ENCODE measurements around the gene MYH10. TPM values are rescaled to one million over a fixed set of nuclear protein-coding genes. Genes with fewer than 3 reads are reported as not detected.
A peak's percentile ranks its signal among the peaks of the same experiment; 100 is the strongest.

MYH10 gene
- total RNA-seq, 1 donor from 2014 or later, result 122 TPM

DNA sequence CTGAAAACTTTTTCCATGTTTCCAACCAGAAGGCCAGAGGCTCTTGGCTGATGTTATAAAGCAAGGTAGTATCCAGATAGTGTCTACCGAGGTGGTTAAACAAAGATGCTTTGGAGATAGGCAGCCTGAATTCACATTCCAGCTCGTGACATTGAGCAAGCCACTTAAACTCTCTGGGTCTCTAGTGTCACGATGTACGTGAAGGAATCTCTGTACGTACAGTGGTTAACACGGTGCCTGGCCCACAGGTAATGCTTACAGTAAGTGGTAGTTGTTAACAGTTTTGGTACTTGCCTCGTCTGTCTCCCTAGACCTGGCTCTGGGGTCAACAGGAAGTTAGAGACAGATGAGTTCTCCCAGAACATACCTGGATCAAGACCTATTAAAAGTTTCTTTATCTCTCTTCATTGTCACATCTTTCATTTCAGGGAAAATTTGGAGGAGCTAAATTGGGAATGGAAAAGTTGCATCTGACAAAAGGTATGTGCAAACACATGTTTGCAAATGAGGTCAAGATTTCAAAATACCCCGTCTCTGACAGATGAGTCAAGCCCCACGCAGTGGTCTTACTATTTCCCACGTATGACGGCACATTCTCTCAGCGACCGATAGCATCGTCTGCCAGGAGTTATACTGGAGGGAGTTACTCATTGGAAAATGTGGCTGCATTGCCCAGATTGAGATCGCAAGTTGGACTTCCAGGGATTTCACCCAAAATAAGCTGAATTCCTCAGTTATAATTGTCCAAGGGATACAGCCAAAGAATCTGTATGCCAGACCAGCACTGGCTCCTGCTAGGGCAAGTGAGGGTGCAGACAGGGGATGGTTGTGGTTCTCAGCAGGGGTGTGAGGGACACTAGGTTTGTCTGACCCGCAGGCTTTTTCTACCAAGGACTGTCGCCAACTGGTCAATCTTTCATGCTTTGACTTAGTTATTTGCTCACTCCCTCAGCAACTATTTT is 18.9 kb upstream of the MYH10 start:
- no peak for DNase-seq (ENCODE audit: low read depth, low spot score)

DNA sequence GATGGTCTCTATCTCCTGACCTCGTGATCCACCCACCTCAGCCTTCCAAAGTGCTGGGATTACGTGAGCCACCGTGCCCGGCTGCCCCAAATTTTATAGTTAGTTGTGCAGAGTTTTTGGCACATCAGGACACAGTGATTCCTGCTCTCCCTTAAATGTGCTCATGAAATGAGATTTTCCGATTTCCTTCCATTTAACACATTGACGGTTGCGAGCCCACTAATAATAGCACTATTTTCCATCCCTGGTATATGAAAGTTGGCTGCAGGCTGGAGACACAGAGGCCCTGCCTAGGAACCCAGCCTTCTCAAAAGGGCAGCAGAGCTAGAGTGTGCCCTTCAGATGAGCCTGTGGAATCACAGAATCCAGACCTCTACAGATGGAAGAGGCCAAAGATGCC is 17.4 kb upstream of the MYH10 start:
- no peak for DNase-seq (ENCODE audit: low read depth, low spot score)

DNA sequence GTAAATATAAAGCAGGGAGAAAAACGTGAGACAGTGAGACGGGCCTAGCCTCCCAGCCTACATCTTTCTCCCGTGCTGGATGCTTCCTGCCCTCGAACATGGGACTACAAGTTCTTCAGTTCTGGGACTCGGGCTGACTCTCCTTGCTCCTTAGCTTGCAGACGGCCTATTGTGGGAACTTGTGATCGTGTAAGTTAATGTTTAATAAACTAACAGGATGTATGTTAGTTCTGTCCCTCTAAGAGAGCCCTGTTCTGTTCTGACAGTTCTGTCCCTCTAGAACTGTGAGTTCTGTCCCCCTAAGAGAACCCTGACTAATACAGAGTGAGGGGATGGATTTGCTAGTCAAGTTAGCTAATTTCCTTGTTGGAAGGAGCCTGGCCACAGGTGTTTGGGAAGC is 16.7 kb upstream of the MYH10 start:
- no peak for DNase-seq (ENCODE audit: low read depth, low spot score)

DNA sequence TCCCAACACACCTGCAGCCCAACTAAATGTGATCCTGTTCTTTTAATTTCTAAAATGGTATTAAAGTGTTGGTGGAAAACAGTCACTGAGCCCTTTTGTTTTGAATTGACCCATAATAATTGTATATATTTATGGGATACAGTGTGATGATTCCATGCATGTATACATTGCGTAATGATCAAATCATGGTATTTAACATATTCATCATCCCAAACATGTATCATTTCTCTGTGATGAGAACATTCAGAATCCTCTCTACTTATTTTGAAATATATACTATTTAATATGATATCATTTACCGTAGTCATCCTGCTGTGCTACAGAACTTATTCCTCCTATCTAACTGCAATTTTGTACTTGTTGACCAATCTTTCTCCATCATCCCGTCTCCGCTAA is 14.0 kb upstream of the MYH10 start:
- DNase-seq (ENCODE audit: low read depth, low spot score), result no peak

DNA sequence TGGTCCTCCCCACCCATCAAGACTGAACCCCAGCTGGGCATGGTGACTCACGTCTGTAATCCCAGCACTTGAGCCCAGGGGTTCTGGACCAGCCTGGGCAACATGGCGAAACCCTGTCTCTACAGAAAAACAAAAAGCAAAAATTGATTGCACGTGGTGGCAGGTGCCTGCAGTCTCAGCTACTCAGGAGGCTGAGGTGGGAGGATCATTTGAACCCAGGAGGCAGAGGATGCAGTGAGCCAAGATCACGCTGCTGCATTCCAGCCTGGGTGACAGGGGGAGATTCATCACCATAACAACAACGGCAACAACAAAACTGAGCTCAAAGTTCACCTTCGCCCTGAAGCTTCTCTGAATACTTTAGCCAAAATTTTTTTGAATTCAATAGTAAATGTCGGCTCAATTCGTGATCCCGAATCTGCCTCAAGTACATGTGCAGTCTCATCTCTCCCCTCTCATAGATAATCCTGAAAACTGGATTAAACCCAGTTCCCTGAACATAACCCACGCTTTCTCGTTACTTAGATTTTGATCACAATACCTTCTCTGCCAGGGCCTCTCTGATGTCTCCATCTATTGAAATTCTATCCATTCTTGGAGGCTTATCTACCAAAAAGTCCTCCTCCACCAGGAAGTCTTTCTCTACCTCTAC is 13.5 kb upstream of the MYH10 start:
- no peak for DNase-seq (ENCODE audit: low read depth, low spot score)

DNA sequence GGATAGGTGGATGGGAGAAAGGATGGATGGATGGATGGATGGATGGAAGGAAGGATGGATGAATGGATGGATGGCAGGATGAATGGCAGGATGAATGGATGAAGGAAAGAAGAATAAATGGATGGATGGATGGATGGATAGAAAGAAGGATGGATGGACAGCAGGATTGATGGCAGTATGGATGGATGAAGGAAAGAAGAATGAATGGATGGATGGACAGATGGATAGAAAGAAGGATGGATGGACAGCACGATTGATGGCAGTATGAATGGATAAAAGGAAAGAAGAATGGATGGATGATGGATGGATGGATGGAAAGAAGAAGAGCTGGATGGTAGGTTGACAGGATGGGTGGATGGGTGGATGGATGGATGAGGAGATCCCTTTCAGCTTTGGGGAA is 9.2 kb upstream of the MYH10 start:
- no peak for DNase-seq (ENCODE audit: low read depth, low spot score)

DNA sequence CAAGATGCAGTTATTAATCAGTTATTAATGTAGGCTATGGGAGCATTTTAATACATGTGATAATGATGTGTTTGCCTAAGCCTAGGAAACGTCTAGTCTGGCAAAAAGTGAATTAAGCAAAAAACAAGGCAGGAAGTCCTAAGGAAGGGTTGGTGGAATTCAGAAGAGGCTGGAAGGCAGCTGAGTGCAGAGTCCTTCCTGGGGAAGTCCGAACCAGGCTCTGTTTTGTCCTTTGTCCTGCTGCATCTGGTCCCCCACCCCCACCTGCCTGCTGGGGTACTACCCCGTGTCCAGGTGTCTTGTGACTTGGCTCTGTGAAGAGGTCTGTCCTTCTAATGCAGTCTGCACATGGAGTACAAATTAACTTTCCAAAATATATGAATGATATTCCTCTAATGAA is 1.5 kb upstream of the MYH10 start:
- DNase-seq (ENCODE audit: low read depth, low spot score), result no peak

DNA sequence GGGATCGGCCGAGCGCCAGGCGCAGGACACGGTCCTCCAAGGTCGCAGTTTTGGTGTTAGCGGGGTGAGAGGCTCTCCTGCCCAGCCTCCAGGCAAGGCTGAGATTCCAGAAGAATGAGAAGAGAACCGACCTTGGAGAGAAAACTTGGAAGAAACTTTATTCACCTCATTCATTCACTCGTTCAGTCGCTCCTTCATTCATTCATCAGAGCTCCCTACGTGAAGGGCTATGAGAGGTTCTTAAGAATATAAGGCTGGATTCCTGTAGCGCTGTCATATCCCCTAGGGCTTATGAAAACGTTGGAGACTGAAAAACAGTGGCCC is 991 bp upstream of the MYH10 start:
- no peak for DNase-seq (ENCODE audit: low read depth, low spot score)

DNA sequence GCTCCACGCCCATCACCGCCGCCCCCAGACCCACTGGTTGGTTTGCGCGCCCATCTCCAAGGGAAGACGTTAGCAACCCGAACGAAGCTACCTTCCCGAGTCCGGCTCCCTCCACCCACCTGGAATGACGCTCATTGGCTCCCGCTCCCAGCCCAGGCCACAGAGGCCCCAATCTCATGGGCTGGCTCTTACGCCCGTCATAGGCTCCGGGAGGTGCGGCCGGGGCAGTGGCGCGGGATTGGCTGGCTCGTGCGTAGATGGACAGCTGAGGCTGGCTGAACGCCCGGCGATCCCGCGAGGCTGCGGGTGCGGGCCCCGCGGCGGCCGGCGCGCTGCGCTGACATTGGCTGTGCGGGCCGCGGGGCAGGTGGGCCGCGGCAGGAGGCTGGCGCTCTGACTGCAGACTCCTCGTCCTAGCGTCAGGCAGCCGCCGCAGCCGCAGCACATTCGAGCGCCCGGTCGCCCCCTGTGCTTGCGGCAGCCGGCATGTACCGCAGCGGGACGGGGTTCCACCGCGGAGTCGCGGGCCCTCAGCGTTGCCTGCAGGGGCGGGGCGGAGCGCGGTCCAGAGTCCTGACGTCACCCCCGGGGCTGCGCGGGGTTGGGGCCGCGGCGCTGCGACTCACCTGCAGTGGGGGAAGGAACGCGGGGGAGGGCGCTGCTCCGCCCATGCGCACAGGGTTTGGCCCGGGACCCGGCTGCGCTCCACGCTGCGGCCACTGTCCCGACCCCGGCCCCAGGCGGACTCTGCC is 453 bp upstream of the MYH10 start:
- DNase-seq (ENCODE audit: low read depth, low spot score), result peak; percentile 99

DNA sequence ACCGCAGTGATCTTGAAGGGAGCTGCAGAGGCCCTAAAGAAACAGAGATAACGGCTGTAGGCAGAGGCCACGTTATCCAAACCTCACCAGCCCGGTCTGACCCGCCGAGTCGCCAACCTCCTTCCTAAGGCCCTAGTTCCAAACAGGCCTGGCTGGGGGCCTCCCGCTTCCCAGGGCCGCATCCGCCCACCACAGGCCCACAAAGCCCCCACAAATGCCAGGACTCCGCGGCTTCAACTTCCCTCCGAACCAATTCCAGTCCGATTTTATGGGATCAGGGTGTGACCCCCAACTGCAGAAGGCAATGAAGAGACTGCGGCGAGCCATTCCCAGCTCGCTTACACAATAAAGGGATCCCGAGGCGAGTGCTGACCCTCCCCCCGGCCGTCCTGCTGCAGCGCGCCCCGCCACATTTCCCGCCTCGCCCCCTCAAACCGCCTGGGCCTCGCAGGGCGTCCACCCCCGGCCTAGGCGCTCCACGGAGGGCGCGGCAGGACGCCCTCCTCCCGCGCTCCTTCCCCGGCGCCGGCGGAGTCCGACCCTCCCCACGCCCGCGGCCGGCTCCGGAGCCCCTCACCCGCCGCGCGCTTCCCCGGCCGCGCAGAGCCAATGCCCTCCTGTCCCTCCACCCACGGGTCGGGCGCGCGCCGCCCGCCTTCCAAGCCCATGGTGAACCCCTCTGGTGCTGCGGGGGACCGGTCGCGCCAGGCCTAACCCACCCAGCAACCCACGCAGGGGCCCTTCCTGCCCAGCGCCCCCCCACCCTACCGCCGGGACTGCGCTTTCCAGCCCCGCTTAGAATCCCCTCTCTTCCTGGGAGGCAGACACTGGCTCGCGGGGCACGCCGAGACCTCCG is 926 bp downstream of the MYH10 start:
- DNase-seq (ENCODE audit: low read depth, low spot score), result no peak

DNA sequence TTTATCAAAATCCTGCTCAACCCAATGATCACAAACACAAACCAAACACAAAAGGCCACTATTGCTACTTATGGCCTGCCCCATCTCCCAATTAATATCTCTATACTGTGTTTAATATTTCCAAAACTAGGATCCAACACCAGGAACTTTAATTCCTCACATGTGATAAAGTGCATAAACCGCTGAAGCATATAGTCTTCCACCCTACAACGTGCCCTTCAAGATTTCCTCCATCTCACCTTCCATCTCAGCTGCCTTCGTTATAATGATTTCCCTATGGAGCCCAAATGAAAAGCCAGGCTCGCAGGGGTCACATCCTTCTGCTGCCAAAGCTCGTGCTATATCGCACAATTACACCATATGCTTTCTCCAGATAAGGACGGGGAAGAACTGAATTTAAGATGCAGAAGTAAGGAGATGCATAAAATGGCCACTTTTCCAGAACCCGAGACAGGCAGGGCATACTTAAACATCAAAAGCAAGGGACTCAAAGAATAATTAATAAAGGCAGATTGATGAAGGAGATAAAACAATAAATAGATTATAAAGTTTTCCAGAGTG is 1.8 kb downstream of the MYH10 start:
- DNase-seq (ENCODE audit: low read depth, low spot score), result no peak

DNA sequence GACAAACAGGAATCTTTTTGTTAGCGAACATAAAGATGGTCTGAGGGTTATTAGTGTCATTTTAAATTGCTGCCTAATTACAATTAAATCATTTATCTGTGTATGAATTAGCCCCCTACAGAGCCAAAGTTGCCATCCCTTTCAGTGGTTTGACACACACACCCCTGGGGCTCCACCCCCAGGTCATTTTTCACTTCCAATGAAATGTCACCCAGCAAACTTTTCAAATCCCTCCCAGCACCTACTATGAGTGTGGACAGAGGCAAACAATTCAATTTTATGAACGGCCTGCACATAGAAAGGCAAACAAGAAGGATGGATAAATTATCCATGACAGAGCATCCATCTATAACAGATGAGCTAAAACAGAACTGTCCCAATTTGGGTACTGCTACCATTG is 2.4 kb downstream of the MYH10 start:
- no peak for DNase-seq (ENCODE audit: low read depth, low spot score)

DNA sequence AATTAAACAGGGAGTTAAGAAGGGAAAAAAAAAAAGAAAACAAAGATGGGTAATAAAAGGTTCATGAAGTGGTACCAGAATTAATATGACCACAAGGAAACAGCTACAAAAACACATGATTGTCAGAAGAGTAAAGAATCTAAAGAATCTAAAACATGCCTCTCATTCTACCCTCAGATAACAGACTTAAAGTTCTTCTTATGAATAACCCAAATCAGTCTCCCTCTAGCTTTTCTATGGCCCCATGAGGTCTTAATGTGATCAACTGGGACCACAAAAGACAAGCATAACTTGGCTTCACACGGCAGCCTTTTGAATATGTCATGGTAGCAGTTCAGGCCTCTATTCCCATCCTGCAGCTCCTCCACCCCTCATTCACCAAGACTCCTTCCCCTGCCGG is 6.9 kb downstream of the MYH10 start:
- no peak for DNase-seq (ENCODE audit: low read depth, low spot score)

DNA sequence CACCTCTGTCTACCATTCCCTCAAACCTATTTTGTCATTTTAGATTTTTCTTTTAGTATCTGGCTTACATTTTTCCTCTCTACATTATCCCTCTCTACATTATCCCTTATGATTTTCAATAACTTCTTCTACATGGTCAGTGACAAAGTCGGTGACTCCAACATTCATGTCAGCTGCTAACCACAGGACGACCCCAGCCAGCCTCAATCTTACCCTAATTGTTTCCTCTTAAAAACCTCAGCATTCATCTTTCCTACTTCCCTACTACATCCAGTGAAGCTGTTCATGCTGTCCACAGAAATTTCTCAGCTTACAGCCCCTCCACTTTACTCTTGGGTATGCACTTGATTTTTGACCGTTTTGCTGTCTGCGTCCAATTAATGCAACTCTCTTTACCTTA is 8.3 kb downstream of the MYH10 start:
- DNase-seq (ENCODE audit: low read depth, low spot score), result no peak

DNA sequence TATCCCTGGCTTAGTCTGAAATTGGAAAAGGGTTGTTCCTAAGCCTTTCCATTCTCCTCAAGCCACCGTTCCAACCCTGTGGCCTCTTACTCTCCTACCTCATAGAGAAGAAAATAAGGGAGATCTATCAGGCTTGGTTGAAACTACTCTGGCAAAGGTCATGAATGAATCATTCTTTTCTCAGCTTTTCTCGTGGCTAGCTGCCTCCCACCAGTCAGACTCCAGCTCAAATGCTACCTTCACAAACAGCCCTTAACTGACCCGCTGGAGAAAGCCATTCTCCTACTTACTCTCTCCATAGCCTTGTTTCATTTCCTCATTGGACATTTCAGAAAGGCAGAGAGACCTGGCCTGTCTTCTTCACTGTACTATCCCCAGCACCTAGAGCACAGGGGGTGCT is 8.9 kb downstream of the MYH10 start:
- no peak for DNase-seq (ENCODE audit: low read depth, low spot score)

DNA sequence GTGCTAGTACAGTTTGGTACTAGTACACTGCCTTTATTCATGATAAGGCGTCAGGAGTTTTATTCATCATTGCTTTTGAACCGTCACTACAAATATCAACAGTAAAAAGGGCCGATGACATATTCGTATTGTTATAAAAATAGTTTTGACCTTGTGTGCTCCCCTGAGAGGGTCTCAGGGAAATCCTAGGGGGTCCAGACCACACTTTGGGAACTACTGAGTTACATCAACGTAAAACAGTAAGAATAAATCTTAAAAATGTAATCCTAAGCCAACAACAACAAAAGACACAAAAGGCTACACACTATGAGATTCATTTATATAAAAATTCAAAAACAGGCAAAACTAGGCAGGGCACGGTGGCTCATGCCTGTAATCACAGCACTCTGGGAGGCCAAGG is 11.2 kb downstream of the MYH10 start:
- no peak for DNase-seq (ENCODE audit: low read depth, low spot score)

DNA sequence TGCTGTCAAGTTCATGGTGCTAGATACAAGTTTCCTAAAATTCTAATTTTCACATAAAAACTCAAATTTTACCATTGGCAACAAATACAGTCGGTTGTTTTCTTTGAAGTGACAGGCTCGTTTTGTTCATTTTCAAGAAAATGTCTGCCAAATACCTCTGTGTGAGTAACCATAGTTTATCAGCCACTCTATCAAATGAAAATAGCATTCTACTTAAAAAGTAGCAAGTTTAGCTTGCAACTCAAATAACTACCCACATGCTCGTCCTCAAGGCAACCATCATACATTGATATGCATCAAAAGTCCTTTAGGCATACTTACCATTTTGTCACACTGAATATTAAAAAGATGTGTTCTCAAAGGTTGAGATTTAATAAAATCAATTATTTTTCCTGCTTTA is 11.7 kb downstream of the MYH10 start:
- no peak for DNase-seq (ENCODE audit: low read depth, low spot score)

DNA sequence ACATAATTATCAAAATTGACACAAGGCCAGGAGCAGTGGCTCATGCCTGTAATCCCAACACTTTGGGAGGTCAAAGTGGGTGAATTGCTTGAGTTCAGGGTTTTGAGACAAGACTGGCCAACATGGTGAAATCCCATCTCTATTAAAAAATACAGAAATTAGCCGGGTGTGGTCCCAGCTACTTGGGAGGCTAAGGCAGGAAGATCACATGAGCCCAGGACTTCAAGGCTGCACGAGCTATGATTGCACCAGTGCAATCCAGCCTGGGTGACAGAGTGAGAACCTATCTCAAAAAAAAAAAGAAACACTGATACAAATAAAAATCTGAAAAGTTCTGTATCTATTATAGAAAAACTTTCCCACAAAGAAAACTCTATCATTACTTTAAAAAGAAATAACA is 15.5 kb downstream of the MYH10 start:
- no peak for DNase-seq (ENCODE audit: low read depth, low spot score)

DNA sequence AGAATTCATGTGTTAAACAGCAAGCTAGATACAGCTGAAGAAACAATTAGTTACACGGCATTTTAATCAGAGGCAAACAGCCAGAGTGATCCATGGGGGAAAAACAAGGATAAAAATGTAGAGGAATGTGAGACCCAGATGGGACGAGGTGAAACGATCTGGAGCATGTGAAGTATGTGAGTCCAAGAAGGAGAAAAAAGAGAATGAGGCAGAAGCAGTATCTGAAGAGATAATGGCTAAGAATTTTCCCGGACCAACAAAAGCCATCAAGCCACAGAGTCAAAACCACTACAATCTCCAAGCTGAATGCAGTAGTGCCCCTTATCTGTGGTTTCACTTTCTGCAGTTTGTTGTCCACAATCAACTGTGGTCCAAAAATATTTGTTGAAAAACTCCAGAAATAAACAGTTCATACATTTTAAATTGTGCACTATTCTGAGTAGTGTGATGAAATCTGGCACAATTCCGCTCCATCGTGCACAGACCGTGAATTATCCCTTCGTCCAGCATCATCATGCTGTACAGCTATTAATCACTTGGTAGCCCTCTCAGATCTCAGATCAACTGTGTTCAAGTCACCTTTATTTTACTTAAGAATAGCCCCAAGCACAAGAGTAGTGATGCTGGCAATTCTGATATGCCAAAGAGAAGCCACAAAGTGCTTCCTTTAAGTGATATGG is 18.8 kb downstream of the MYH10 start:
- DNase-seq (ENCODE audit: low read depth, low spot score), result no peak

DNA sequence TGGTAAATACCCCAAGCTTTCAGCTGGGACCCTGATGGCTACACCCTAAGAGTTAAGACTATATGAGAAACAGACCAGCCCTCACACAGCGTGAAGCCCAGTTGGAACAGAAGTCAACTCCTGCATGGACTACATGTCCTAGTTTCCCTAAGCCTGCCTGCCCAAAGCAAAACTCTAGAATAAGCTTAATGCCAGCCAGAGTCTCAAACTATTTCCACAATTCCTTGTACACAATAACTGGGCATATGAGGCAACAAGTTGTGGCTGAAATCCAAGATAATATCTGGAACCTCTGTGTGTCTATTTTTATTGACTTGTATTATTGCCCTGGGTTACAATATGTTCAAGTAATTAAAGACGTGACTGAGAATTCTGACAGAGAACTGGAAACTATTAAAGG is 19.4 kb downstream of the MYH10 start:
- DNase-seq (ENCODE audit: low read depth, low spot score), result no peak

DNA sequence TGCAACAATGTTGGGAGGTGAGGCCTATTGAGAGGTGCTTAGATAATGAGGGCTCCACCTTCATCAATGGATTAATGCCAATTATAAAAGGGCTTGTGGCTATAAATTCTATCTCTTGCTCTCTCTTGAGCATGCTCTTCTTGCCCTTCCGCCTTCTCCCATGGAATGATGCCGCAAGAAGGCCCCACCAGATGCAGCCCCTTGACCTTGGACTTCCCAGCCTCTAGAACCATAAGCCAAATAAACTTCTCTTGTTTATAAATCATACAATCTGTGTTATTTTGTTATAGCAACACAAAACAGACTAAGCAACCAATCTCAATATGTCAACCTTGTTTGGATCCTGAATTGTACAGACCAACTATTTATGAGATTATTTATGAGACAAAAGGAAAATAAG is 20.0 kb downstream of the MYH10 start:
- no peak for DNase-seq (ENCODE audit: low read depth, low spot score)

All from pulmonary artery endothelial cell (primary cell).